HCT116 (cell line): ENCODE measurements around the gene MRPL16. TPM values are rescaled to one million over a fixed set of nuclear protein-coding genes. Genes with fewer than 3 reads are reported as not detected.

ENCODE experiments used
- ATAC-seq: fragments of 200-7000 bp; cut with Tn5 transposase; 2 replicates; pipeline ENCODE4 v1.9.1; 2020; ENCODE audit warnings: mild to moderate bottlenecking, moderate library complexity
- BruUV-seq: library from RNA; stranded (reverse); fragments of 400-500 nt; replicated peaks from 2 replicates; lab custom pipeline; 2021; lab: Mats Ljungman, UMichigan
- CTCF ChIA-PET: fragments of 300-600 bp; sonication (Branson Sonifier 250); formaldehyde crosslinking; loops from one replicate; lab custom pipeline; 2021; ENCODE audit warnings: antibody characterized with exemption; lab: Charles Lee
- POLR2A ChIA-PET: fragments of 300-600, 350-600 bp; sonication (Branson Sonifier 250); formaldehyde crosslinking; loops from one replicate; lab custom pipeline; 2021; ENCODE audit warnings: antibody characterized with exemption; lab: Charles Lee
- RAD21 ChIA-PET, 2 experiments: fragments of 300-600 bp; sonication (Branson Sonifier 250); formaldehyde crosslinking; loops; one replicate each; lab custom pipeline; 2023; ENCODE audit warnings: low total read pairs in 2 of 2; ENCODE audit not compliant: uncharacterized antibody in 2 of 2, unreplicated experiment in 2 of 2, low non-redundant PET in 1 of 2; lab: Charles Lee
- DNase-seq: peaks from one replicate; pipeline ENCODE4 v3.0.0-alpha.2; 2010; ENCODE audit warnings: low read depth, low spot score
- H2AFZ ChIP-seq: fragments of 200-600 bp; shearing (Covaris generic), sonication (generic); 2 replicates; pipeline ENCODE4 v1.6.1; 2017; ENCODE audit warnings: low read depth, mixed run types, mixed read lengths, antibody characterized with exemption, low read length; ENCODE audit not compliant: poor library complexity, severe bottlenecking
- H3K27ac ChIP-seq: 2 replicates; pipeline ENCODE4 v1.5.1; 2012; ENCODE audit warnings: low read depth, low read length
- H3K27me3 ChIP-seq: fragments of 200-600 bp; sonication (generic); 2 replicates; pipeline ENCODE4 v1.6.1; 2016; ENCODE audit warnings: mixed run types, low read length, mixed read lengths; ENCODE audit not compliant: insufficient read depth
- H3K36me3 ChIP-seq, 2 experiments: fragments of 200-500 bp in 1 of 2; fragments of 200-600 bp in 1 of 2; sonication (Bioruptor generic) in 1 of 2; sonication (generic) in 1 of 2; 2 replicates each; pipeline versions ENCODE4 v1.5.1 to v1.6.1; 2014 to 2016; ENCODE audit warnings: low read length in 2 of 2, inconsistent platforms in 1 of 2, mixed read lengths in 1 of 2, mixed run types in 1 of 2; ENCODE audit not compliant: insufficient read depth in 2 of 2, control insufficient read depth in 1 of 2
- H3K4me1 ChIP-seq, 2 experiments: fragments of 200-600 bp in 1 of 2; sonication (generic) in 1 of 2; 2 replicates each; pipeline versions ENCODE4 v1.5.1 to v1.6.1; 2012 to 2017; ENCODE audit warnings: low read length in 2 of 2, inconsistent platforms in 1 of 2, mild to moderate bottlenecking in 1 of 2, mixed read lengths in 1 of 2, mixed run types in 1 of 2, moderate library complexity in 1 of 2; ENCODE audit not compliant: insufficient read depth in 2 of 2, control insufficient read depth in 1 of 2
- H3K4me2 ChIP-seq: fragments of 200-600 bp; sonication (generic); 2 replicates; pipeline ENCODE4 v1.6.1; 2017; ENCODE audit warnings: mixed run types, low read length, mixed read lengths
- H3K4me3 ChIP-seq, 2 experiments: fragments of 200-600 bp in 1 of 2; sonication (generic) in 1 of 2; replicated peaks in 1 of 2; 2 replicates each; pipeline ENCODE4 v1.5.1; 2011 to 2016; ENCODE audit warnings: low read length in 2 of 2, control low read depth in 1 of 2, low read depth in 1 of 2, mild to moderate bottlenecking in 1 of 2, mixed read lengths in 1 of 2, mixed run types in 1 of 2
- H3K79me2 ChIP-seq: fragments of 200-600 bp; sonication (generic); 2 replicates; pipeline ENCODE4 v1.6.1; 2017; ENCODE audit warnings: mild to moderate bottlenecking, mixed run types, low read length, moderate library complexity, mixed read lengths; ENCODE audit not compliant: insufficient read depth
- H3K9ac ChIP-seq: fragments of 200-600 bp; sonication (generic); 2 replicates; pipeline ENCODE4 v1.6.1; 2016; ENCODE audit warnings: low read length, mixed read lengths
- H3K9me2 ChIP-seq: fragments of 200-600 bp; sonication (generic), shearing (Covaris generic); 2 replicates; pipeline ENCODE4 v1.6.1; 2017; ENCODE audit warnings: mixed run types, mild to moderate bottlenecking, moderate library complexity; ENCODE audit not compliant: insufficient read depth
- H3K9me3 ChIP-seq, 2 experiments: fragments of 200-500 bp in 1 of 2; fragments of 200-600 bp in 1 of 2; sonication (Bioruptor generic) in 1 of 2; sonication (generic) in 1 of 2; 2 replicates each; pipeline ENCODE4 v1.6.1; 2014 to 2017; ENCODE audit warnings: low read length in 2 of 2, mixed read lengths in 2 of 2, inconsistent platforms in 1 of 2, low read depth in 1 of 2, mild to moderate bottlenecking in 1 of 2, mixed run types in 1 of 2, moderate library complexity in 1 of 2; ENCODE audit not compliant: control insufficient read depth in 1 of 2, insufficient read depth in 1 of 2
- H4K20me1 ChIP-seq: fragments of 200-600 bp; sonication (generic), shearing (Covaris generic); 2 replicates; pipeline ENCODE4 v1.6.1; 2017; ENCODE audit warnings: mixed run types, mild to moderate bottlenecking, moderate library complexity; ENCODE audit not compliant: insufficient read depth
- ELF1 ChIP-seq: IDR thresholded peaks from 2 replicates; pipeline ENCODE4 v1.6.1; 2012; ENCODE audit warnings: low read depth, borderline replicate concordance
- EZH2phosphoT487 ChIP-seq: fragments of 200-600 bp; IDR thresholded peaks from 2 replicates; pipeline ENCODE4 v1.6.1; 2018; ENCODE audit warnings: antibody characterized with exemption, borderline replicate concordance
- FOSL1 ChIP-seq: IDR thresholded peaks from 2 replicates; pipeline ENCODE4 v1.6.1; 2012; ENCODE audit warnings: low read depth
- intact Hi-C: fragments of 100-400 bp; cut with micrococcal nuclease; formaldehyde crosslinking; loops from 2 replicates; pipeline ENCODE4 v1.10.0; 2022
- total RNA-seq: library from RNA; stranded (reverse); gene quantifications from one replicate; pipeline ENCODE4 v1.2.1, GENCODE V29; 2021; ENCODE audit not compliant: unreplicated experiment
- TF ChIP-seq, protein P1 (sequence below), 3 experiments: fragments of 200-600 bp in 1 of 3; sonication (generic) in 1 of 3; IDR thresholded peaks in 2 of 3; conservative IDR thresholded peaks in 1 of 3; 2 replicates each; pipeline ENCODE4 v1.5.1; 2012 to 2017; ENCODE audit warnings: low read depth in 2 of 3, low read length in 2 of 3, antibody characterized with exemption in 1 of 3, borderline replicate concordance in 1 of 3, control low read depth in 1 of 3, mild to moderate bottlenecking in 1 of 3, mixed read lengths in 1 of 3, mixed run types in 1 of 3, moderate library complexity in 1 of 3; ENCODE audit not compliant: insufficient read depth in 1 of 3
- TF ChIP-seq, protein P2 (sequence below): IDR thresholded peaks from 2 replicates; pipeline ENCODE4 v1.6.1; 2012; ENCODE audit warnings: low read depth

Gene MRPL16
- total RNA-seq, 1 experiment from 2014 or later = 61.0 TPM

DNA sequence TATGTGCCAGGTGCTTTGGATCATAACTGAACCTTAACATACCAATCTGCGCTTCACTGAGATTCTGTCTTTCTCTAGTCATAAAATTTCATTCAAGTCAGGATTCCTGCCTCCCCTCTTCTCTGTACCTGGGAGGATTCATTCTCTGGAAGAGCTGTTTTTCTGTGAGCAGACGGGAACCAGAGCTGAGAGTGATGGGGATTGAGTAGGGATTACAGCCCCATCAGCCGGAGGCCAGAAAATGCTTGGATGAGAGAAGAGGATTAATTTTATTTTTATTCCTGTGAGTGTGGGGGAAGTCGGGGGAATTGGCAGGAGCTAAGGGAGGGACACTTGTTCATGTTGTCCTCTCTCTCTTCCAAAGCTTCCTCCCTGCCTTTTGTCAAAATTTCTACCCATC is 50.7 kb downstream of the MRPL16 start (continued):
- TF ChIP-seq, protein P1, sequence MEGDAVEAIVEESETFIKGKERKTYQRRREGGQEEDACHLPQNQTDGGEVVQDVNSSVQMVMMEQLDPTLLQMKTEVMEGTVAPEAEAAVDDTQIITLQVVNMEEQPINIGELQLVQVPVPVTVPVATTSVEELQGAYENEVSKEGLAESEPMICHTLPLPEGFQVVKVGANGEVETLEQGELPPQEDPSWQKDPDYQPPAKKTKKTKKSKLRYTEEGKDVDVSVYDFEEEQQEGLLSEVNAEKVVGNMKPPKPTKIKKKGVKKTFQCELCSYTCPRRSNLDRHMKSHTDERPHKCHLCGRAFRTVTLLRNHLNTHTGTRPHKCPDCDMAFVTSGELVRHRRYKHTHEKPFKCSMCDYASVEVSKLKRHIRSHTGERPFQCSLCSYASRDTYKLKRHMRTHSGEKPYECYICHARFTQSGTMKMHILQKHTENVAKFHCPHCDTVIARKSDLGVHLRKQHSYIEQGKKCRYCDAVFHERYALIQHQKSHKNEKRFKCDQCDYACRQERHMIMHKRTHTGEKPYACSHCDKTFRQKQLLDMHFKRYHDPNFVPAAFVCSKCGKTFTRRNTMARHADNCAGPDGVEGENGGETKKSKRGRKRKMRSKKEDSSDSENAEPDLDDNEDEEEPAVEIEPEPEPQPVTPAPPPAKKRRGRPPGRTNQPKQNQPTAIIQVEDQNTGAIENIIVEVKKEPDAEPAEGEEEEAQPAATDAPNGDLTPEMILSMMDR (IDR thresholded peaks at IDR 0.05 in 2 of 3, conservative IDR thresholded peaks at IDR 0.05 in 1 of 3; ENCODE audit: borderline replicate concordance in 1 of 3, insufficient read depth in 1 of 3, low read depth in 2 of 3, low read length in 2 of 3) = no peak
- TF ChIP-seq EZH2phosphoT487 (no peak), ELF1 (no peak)

DNA sequence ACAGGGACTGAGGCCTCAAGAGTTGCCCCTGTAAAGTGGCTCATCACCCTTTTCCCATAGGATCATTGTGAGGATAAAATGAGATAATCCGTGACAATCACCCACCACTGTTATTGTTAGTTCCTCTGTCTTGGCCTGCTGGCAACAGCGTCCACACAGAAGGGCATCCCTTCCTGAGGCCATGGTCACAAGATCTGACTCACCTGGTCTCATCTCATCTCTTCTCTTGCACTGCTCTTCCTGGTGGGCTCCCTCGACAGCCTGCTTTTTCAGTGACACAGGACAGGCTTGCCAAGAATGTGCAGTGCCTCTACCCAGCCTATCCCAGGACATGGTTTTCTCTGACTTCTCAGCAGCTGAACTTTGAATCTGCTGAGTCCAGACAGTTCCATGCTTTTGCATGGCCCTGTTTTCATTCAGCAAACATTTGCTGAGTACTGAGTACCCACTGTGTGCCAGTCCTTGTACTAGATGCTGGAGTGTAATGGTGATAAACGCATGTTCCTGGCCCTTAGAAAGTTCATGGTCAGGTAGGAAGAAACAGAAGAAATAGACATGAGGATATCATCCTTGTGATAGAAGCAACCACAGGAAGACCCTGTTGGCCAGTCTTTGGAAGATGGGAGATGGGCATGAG is 52.1 kb downstream of the MRPL16 start:
- H3K9ac ChIP-seq = no peak overlapping the region
- POLR2A ChIA-PET = no interaction called here
- H3K79me2 ChIP-seq = peaks cover 82% of the 10 kb centered on the region
- intact Hi-C loops = loop anchor here (5.0 to 10.0 kb wide), 2 partner anchors 206 to 376 kb away; no protein-coding TSS in a partner anchor
- TF ChIP-seq FOSL1 = no peak
- TF ChIP-seq, protein P2, sequence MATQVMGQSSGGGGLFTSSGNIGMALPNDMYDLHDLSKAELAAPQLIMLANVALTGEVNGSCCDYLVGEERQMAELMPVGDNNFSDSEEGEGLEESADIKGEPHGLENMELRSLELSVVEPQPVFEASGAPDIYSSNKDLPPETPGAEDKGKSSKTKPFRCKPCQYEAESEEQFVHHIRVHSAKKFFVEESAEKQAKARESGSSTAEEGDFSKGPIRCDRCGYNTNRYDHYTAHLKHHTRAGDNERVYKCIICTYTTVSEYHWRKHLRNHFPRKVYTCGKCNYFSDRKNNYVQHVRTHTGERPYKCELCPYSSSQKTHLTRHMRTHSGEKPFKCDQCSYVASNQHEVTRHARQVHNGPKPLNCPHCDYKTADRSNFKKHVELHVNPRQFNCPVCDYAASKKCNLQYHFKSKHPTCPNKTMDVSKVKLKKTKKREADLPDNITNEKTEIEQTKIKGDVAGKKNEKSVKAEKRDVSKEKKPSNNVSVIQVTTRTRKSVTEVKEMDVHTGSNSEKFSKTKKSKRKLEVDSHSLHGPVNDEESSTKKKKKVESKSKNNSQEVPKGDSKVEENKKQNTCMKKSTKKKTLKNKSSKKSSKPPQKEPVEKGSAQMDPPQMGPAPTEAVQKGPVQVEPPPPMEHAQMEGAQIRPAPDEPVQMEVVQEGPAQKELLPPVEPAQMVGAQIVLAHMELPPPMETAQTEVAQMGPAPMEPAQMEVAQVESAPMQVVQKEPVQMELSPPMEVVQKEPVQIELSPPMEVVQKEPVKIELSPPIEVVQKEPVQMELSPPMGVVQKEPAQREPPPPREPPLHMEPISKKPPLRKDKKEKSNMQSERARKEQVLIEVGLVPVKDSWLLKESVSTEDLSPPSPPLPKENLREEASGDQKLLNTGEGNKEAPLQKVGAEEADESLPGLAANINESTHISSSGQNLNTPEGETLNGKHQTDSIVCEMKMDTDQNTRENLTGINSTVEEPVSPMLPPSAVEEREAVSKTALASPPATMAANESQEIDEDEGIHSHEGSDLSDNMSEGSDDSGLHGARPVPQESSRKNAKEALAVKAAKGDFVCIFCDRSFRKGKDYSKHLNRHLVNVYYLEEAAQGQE = no peak
- H4K20me1 ChIP-seq = no peaks in the 10 kb centered on the region
- H3K4me3 ChIP-seq = no peak overlapping the region
- no peaks in the 10 kb centered on the region for H3K36me3 ChIP-seq
- no peaks in the 10 kb centered on the region for H3K27me3 ChIP-seq
- CTCF ChIA-PET = no interaction called here
- H3K9me2 ChIP-seq = no peaks in the 10 kb centered on the region
- ATAC-seq = no peak
- H3K27ac ChIP-seq = no peak overlapping the region
- DNase-seq = no peak
- H3K4me2 ChIP-seq = no peak overlapping the region
- no peak overlapping the region for H2AFZ ChIP-seq
- no TSS peak for BruUV-seq
- H3K4me1 ChIP-seq = peaks cover 9 to 30% of the 10 kb centered on the region in 2 experiments
- RAD21 ChIA-PET = no interaction called here
- H3K9me3 ChIP-seq = no peaks in the 10 kb centered on the region
